Measurements from ENCODE around the gene ARL6IP4.

Gene ARL6IP4

GRCh38 chr12:122956035-122956434, 24.4 kb upstream of the ARL6IP4 start:
- TF ChIP-seq YY1 (IDR thresholded peaks at IDR 0.05; ENCODE audit: low read depth), result no peak
- TF ChIP-seq REST (IDR thresholded peaks at IDR 0.05; ENCODE audit: low read depth), result peak; percentile 82

- TF ChIP-seq NFIC (IDR thresholded peaks at IDR 0.05), result no peak
- TF ChIP-seq ZBTB7A (IDR thresholded peaks at IDR 0.05; ENCODE audit: low read depth), result no peak
- TF ChIP-seq EGR1 (IDR thresholded peaks at IDR 0.05), result no peak
- TF ChIP-seq RAD21 (IDR thresholded peaks at IDR 0.05; ENCODE audit: low read depth), result no peak
- no peak for TF ChIP-seq TCF12 (IDR thresholded peaks at IDR 0.05; ENCODE audit: low read depth)
- TF ChIP-seq YY1 (IDR thresholded peaks at IDR 0.05; ENCODE audit: low read depth), result no peak
- TF ChIP-seq CEBPB (IDR thresholded peaks at IDR 0.05), result no peak
- no peak for TF ChIP-seq MAX (IDR thresholded peaks at IDR 0.05)
- TF ChIP-seq CREB1 (IDR thresholded peaks at IDR 0.05; ENCODE audit: low read depth), result no peak
- TF ChIP-seq USF1 (IDR thresholded peaks at IDR 0.05), result no peak
- TF ChIP-seq TEAD4 (IDR thresholded peaks at IDR 0.05), result no peak
- no peak for TF ChIP-seq REST (IDR thresholded peaks at IDR 0.05; ENCODE audit: low read depth)
- TF ChIP-seq FOXM1 (IDR thresholded peaks at IDR 0.05; ENCODE audit: borderline replicate concordance, low read depth), result no peak
- TF ChIP-seq EP300 (IDR thresholded peaks at IDR 0.05; ENCODE audit: borderline replicate concordance), result no peak
- TF ChIP-seq TAF1 (IDR thresholded peaks at IDR 0.05; ENCODE audit: low read depth), result no peak
These were observed 22.1 kb upstream of the ARL6IP4 start for GRCh38 chr12:122958198-122958888.

GRCh38 chr12:122959566-122960192, 20.8 kb upstream of the ARL6IP4 start:
- TF ChIP-seq MAX (IDR thresholded peaks at IDR 0.05) (no peak), EGR1 (IDR thresholded peaks at IDR 0.05) (no peak), FOXM1 (IDR thresholded peaks at IDR 0.05; ENCODE audit: borderline replicate concordance, low read depth) (no peak), YY1 (IDR thresholded peaks at IDR 0.05; ENCODE audit: low read depth) (no peak), REST (IDR thresholded peaks at IDR 0.05; ENCODE audit: low read depth) (no peak), TEAD4 (IDR thresholded peaks at IDR 0.05) (no peak), CREB1 (IDR thresholded peaks at IDR 0.05; ENCODE audit: low read depth) (no peak), EP300 (IDR thresholded peaks at IDR 0.05; ENCODE audit: borderline replicate concordance) (no peak), TAF1 (IDR thresholded peaks at IDR 0.05; ENCODE audit: low read depth) (no peak), TCF12 (IDR thresholded peaks at IDR 0.05; ENCODE audit: low read depth) (no peak)

GRCh38 chr12:122960193-122960569, 20.3 kb upstream of the ARL6IP4 start:
- TF ChIP-seq CEBPB (IDR thresholded peaks at IDR 0.05) (no peak), REST (IDR thresholded peaks at IDR 0.05; ENCODE audit: low read depth) (no peak), NFIC (IDR thresholded peaks at IDR 0.05) (no peak), FOXM1 (IDR thresholded peaks at IDR 0.05; ENCODE audit: borderline replicate concordance, low read depth) (no peak), TEAD4 (IDR thresholded peaks at IDR 0.05) (no peak), EGR1 (IDR thresholded peaks at IDR 0.05) (no peak)
